Measurements from ENCODE around the gene NDUFV1. TPM values are rescaled to one million over a fixed set of nuclear protein-coding genes. Genes with fewer than 3 reads are reported as not detected.

The NDUFV1 gene
- total and polyA plus RNA-seq, 2 of the 4 experiments (the other 2 are of a cell fraction) = 120 to 133 TPM

- Histone ChIP-seq H3K36me3 (ENCODE audit: control insufficient read depth, insufficient read depth, low read length) (peaks cover 36% of the 10 kb centered on the region), H3K79me1 (ENCODE audit: low read depth in 1 of 2, low read length in 2 of 2) (peaks cover 18 to 22% of the 10 kb centered on the region in 2 experiments), H3K23ac (ENCODE audit: low read depth, low read length) (no peak overlapping the region), H3K9me3 (ENCODE audit: control insufficient read depth, insufficient read depth, low read length) (no peaks in the 10 kb centered on the region), H4K5ac (ENCODE audit: low read depth, low read length) (no peak overlapping the region), H2AFZ (replicated peaks; ENCODE audit: low read length, poor library complexity) (peak overlapping the region; percentile 32), H3K4me1 (ENCODE audit: control insufficient read depth, insufficient read depth, low read length) (peaks cover 6% of the 10 kb centered on the region; the same call in 1 of the 2 replicates), H3K14ac (replicated peaks; ENCODE audit: low read depth, low read length) (no peak overlapping the region), H2BK120ac (ENCODE audit: low read depth, low read length) (no peak overlapping the region), H3K27me3 (ENCODE audit: control insufficient read depth, insufficient read depth, low read length) (peaks cover 7% of the 10 kb centered on the region), H3K4me2 (ENCODE audit: low read depth, low read length) (no peak overlapping the region), H2BK20ac (ENCODE audit: low read depth, low read length) (no peak overlapping the region), H2BK15ac (ENCODE audit: low read depth, low read length) (no peak overlapping the region), H4K20me1 (ENCODE audit: insufficient read depth, low read length) (no peaks in the 10 kb centered on the region; the same call in 1 of the 2 replicates), H2AK5ac (ENCODE audit: low read depth, low read length) (no peak overlapping the region), H3K27ac (ENCODE audit: insufficient read depth, low read length) (no peak overlapping the region), H3K9ac (ENCODE audit: low read depth, low read length) (no peak overlapping the region), H3K56ac (ENCODE audit: extremely low read depth, insufficient read depth, low read length) (no peak overlapping the region), H3K18ac (ENCODE audit: low read depth, low read length) (no peak overlapping the region), H2BK5ac (ENCODE audit: low read depth, low read length, poor library complexity, severe bottlenecking) (no peak overlapping the region), H3K9me1 (ENCODE audit: insufficient read depth, low read length) (no peaks in the 10 kb centered on the region), H3K4me3 (ENCODE audit: insufficient read depth, low read depth, low read length) (no peak overlapping the region), H3K4ac (ENCODE audit: low read depth, low read length) (no peak overlapping the region), H2AK9ac (replicated peaks; ENCODE audit: low read depth, low read length, poor library complexity) (no peak overlapping the region), H4K91ac (ENCODE audit: insufficient read depth, low read depth, low read length) (no peak overlapping the region), H4K8ac (ENCODE audit: low read depth in 2 of 2, low read length in 2 of 2) (no peak overlapping the region)
- WGBS, 2 experiments (ENCODE audit: extremely low coverage in 2 of 2, insufficient read length in 1 of 2) = 89% methylated on average over 8 of the region's 14 CpGs; no CpG with 5 or more reads in 1 of the 2 experiments
- CTCF ChIA-PET = no interaction called here
- ATAC-seq (ENCODE audit: low read depth) = no peak
- dilution Hi-C loops (cut with HindIII; ENCODE audit: low sequenced_read_pairs, unreplicated experiment) (no loop called here), in situ Hi-C loops (cut with MboI; ENCODE audit: low sequenced_read_pairs) (no loop called here), intact Hi-C loops (cut with micrococcal nuclease) (no loop called here)
- BruUV-seq (replicated peaks) = no TSS peak
- TF ChIP-seq MAFK (IDR thresholded peaks at IDR 0.05; ENCODE audit: low read depth, low read length) = no peak
- no peak for DNase-seq
- POLR2A ChIA-PET (ENCODE audit: unreplicated experiment) = no interaction called here
Observed at GRCh38 chr11:67611165-67611564, 4.4 kb downstream of the NDUFV1 start.
